A549 (cell line): ENCODE measurements around the gene LRATD1.

Experiments
- CBX2 ChIP-seq: fragments of 200-600 bp; sonication (generic); IDR thresholded peaks from 2 replicates; pipeline ENCODE4 v1.6.1; 2016; ENCODE audit warnings: low read depth, mild to moderate bottlenecking, borderline replicate concordance
- CEBPB ChIP-seq, 2 experiments: fragments of >200 bp in 1 of 2; sonication (Bioruptor Twin) in 1 of 2; formaldehyde crosslinking in 1 of 2; IDR thresholded peaks; 2 replicates each; pipeline ENCODE4 v1.6.1; 2012 to 2016
- CTCF ChIP-seq: fragments of >200 bp; sonication (Bioruptor Twin); formaldehyde crosslinking; IDR thresholded peaks from 3 replicates; pipeline ENCODE4 v1.5.1; 2016
- EP300 ChIP-seq, 2 experiments: fragments of >200 bp; sonication (Bioruptor Twin); formaldehyde crosslinking; IDR thresholded peaks; 2 replicates in 1 of 2; 3 replicates in 1 of 2; pipeline ENCODE4 v1.6.1; 2016 to 2017
- JUN ChIP-seq, 2 experiments: fragments of >200 bp; sonication (Bioruptor Twin); formaldehyde crosslinking; IDR thresholded peaks; 2 replicates in 1 of 2; 3 replicates in 1 of 2; pipeline ENCODE4 v1.6.1; 2016 to 2017
- KDM1A ChIP-seq: fragments of 200-600 bp; sonication (generic); IDR thresholded peaks from 2 replicates; pipeline ENCODE4 v1.6.1; 2016; ENCODE audit warnings: low read depth, mild to moderate bottlenecking
- MAZ ChIP-seq: fragments of 150-350 bp; IDR thresholded peaks from 2 replicates; pipeline ENCODE4 v1.6.1; 2014; ENCODE audit warnings: antibody characterized with exemption, low read depth, low read length, borderline replicate concordance
- NFE2L2 ChIP-seq: fragments of 150-350 bp; conservative IDR thresholded peaks from 2 replicates; pipeline ENCODE4 v1.6.1; 2014; ENCODE audit warnings: low read length
- POLR2A ChIP-seq: IDR thresholded peaks from 2 replicates; pipeline ENCODE4 v1.6.1; 2012; ENCODE audit warnings: mild to moderate bottlenecking, low read length
- TFCP2L1 ChIP-seq: fragments of 250-450 bp; sonication (Bioruptor Pico); IDR thresholded peaks from 2 replicates; pipeline ENCODE4 v1.5.0; 2021; ENCODE audit warnings: mild to moderate bottlenecking

GRCh38 chr2:14650066-14650465 is 17.5 kb downstream of the LRATD1 start:
- TF ChIP-seq CTCF = no peak
- no peak for TF ChIP-seq KDM1A
- TF ChIP-seq TFCP2L1 = no peak
- no peak for TF ChIP-seq EP300 (IDR thresholded peaks at IDR 0.05)
- no peak for TF ChIP-seq MAZ
- no peak for TF ChIP-seq CBX2
- no peak for TF ChIP-seq JUN (IDR thresholded peaks at IDR 0.05)
- no peak for TF ChIP-seq POLR2A
- TF ChIP-seq NFE2L2 = no peak
- TF ChIP-seq CEBPB (IDR thresholded peaks at IDR 0.05) = no peak
